22Rv1 (cell line): ENCODE data around the gene LYL1.

ENCODE experiments used
- CTCF ChIP-seq: fragments of 450-650 bp; IDR thresholded peaks from 2 replicates; pipeline ENCODE4 v1.5.1; 2017; ENCODE audit warnings: mild to moderate bottlenecking
- ZFX ChIP-seq: fragments of 450-650 bp; IDR thresholded peaks from 2 replicates; pipeline ENCODE4 v1.6.1; 2017; ENCODE audit warnings: antibody characterized with exemption, borderline replicate concordance

GRCh38 chr19:13089139-13089856 is 13.4 kb downstream of the LYL1 start:
- TF ChIP-seq CTCF (no peak), ZFX (no peak)
